ENCODE data around the gene KDM1B. TPM values are rescaled to one million over a fixed set of nuclear protein-coding genes. Genes with fewer than 3 reads are reported as not detected.

Gene KDM1B, protein sequence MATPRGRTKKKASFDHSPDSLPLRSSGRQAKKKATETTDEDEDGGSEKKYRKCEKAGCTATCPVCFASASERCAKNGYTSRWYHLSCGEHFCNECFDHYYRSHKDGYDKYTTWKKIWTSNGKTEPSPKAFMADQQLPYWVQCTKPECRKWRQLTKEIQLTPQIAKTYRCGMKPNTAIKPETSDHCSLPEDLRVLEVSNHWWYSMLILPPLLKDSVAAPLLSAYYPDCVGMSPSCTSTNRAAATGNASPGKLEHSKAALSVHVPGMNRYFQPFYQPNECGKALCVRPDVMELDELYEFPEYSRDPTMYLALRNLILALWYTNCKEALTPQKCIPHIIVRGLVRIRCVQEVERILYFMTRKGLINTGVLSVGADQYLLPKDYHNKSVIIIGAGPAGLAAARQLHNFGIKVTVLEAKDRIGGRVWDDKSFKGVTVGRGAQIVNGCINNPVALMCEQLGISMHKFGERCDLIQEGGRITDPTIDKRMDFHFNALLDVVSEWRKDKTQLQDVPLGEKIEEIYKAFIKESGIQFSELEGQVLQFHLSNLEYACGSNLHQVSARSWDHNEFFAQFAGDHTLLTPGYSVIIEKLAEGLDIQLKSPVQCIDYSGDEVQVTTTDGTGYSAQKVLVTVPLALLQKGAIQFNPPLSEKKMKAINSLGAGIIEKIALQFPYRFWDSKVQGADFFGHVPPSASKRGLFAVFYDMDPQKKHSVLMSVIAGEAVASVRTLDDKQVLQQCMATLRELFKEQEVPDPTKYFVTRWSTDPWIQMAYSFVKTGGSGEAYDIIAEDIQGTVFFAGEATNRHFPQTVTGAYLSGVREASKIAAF
- 11.0 and 20.2 TPM in 2 replicates for total RNA-seq (2014; rRNA removed; shearing (Covaris generic); ENCODE audit: low replicate concordance)

DNA sequence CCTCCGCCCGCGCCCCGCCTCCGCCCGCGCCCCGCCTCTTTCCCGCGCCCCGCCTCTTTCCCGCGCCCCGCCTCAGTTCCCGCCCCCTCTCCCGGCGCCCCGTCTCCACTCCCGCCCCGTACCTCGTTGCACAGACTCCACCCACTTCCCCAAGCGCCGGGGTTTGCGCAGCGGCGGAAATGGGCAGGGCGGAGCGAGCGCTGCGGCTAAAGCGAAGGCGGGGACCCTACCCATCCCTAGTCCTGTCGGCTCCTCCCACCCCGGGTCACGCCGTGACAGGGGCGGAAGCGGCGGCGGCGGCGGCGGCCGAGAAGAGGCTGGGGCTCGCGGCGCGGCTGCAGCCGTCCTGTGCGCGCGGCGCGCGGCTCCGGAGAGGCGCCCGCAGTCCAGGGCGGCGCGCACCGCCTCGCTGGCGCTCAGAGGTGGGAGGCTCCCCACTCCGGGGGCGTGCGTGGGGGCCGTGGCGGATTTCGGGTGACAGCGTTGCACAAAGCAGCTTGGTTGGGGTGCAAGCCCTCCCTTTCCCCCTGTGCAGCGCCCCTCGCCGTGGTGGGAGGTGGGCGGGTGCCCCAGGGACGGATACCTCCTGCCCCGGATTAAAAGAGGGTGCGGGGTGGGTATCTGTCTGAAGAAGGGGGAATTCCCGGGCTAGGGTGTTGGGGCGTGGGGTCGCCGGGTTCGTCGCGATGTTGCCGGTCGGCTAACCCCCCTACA is at the start of gene KDM1B:
Gene KDM1B, plus strand, starts transcription at position 273 of the 714 bp plus-strand sequence. CDS start 4,474 bp downstream, outside the sequence.
- no peaks in the 10 kb centered on the region for H3K9me3 ChIP-seq
- no peaks in the 10 kb centered on the region for H3K36me3 ChIP-seq
- DNase-seq: peak; percentile 94
- no peaks in the 10 kb centered on the region for H3K27me3 ChIP-seq
- peak within 1 kb of the TSS; percentile 79 for H3K4me3 ChIP-seq

DNA sequence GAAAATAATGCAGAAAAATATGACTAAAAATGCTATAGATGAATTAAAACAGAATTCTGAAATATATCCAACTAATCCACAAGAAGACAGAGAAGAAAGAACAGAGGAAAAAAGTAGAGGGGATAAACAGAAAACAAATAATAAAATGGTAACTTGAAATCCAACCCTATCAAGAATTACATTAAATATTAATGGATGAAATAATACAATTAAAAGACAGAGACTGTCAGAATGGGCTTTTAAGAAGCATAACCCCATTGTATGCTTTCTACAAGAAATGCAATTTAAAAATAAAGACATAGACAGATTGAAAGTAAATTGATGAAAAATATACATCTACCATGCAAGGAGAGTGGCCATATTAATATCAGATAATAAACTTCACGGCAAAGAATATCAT is 48.2 kb upstream of the KDM1B start:
- no peak for DNase-seq
- Histone ChIP-seq H3K4me3 (no peak overlapping the region), H3K27me3 (no peaks in the 10 kb centered on the region), H3K9me3 (peaks cover 3% of the 10 kb centered on the region; the same call in 1 of the 2 replicates), H3K36me3 (no peaks in the 10 kb centered on the region)

DNA sequence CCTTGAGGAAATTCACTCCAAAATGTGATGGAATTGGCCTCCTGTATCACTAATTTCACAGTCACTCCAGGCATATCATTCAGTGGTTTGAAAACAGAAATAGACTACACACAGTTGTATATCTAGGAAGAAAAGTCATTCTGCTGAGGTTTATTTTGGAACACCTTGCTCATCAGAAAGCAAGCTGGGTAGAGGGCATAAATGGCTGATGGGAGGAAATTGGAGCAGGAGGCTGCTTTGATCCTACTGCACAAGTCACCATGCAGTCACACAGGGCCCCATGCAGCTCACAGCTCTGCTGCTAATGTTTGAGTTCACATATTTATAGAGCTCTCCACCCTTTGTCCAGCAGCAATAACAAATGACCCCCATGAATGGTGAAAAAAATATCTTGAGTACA is 45.1 kb upstream of the KDM1B start:
- Histone ChIP-seq H3K36me3 (no peaks in the 10 kb centered on the region), H3K4me3 (no peak overlapping the region), H3K27me3 (no peaks in the 10 kb centered on the region), H3K9me3 (peaks cover 3% of the 10 kb centered on the region; the same call in 1 of the 2 replicates)
- DNase-seq: no peak

DNA sequence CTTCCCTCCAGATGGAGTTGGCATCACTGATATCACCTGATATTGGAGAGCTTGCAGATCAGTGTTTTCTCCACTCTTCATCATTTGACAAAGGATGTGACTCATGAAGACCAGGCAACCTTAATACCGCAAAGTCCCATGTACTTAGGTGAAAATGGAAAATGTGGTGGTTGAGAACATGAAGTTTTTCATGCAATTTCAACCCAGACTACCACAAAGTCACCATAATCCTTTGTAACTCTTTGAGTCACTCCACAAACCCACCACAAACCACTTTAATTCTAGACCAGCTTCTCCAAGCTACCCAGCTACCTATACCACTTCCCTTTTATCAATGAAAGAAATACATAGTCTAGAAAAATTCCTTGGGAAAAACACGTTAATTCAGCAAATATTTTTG is 39.9 kb upstream of the KDM1B start:
- Histone ChIP-seq H3K9me3 (no peaks in the 10 kb centered on the region), H3K36me3 (no peaks in the 10 kb centered on the region), H3K27me3 (no peaks in the 10 kb centered on the region), H3K4me3 (no peak overlapping the region)
- no peak for DNase-seq

DNA sequence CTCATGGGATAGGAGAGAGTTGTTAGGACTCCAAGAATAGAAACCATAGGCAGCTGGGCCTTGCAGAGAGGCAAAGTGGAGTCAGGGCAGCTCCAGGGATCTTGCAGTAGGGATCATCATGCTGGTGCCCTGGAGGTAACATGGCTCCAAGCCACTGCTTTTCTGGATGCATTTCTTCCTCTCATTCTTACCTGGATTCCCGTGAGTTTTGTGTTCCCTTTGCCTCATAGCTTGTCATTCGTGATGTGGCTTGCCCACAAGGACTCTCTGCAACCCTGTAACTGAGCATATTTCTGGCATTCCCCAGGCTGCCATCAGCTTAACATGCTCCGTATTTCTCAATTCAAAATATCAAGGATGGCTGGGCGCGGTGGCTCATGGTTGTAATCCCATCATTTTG is 38.1 kb upstream of the KDM1B start:
- Histone ChIP-seq H3K4me3 (no peak overlapping the region), H3K9me3 (no peaks in the 10 kb centered on the region), H3K27me3 (no peaks in the 10 kb centered on the region), H3K36me3 (no peaks in the 10 kb centered on the region)
- no peak for DNase-seq

DNA sequence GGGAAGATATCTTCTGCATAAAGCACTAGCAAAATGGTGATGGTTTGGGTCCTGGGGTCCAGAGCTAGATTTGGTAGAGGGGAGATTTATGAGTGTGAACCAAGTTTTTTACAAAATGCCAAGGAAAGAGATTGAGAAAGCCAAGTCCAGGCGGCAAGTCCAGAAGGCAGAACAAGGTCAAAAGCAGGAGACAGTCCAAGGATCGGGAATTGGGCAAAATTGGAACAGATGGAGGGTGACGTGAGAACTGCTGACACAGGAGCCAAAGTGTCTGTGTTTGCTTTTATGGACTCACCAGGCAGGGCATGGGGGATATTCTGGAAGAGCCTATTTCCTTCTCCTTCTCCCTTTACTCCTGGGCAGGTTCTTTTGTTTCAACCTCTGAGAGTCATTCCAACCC is 36.9 kb upstream of the KDM1B start:
- H3K27me3 ChIP-seq: no peaks in the 10 kb centered on the region

DNA sequence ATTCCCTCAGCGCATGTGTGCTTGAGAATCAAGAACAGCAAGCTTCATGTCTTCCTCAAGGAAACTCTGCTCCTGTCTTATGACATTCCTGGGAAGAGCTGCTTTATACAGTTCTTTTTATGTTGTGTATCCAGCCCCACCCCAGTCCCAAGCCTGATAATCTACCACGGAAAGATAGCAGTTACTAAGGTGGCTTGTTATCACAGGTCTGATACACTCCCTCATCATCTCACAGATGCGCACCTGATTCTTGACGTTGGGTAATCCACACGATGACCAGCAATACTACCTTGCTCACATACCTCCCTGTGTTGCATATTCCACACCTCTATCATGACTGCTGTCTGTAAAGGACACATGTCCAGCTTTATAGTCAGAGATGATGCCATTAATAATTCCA is 36.0 kb upstream of the KDM1B start:
- H3K36me3 ChIP-seq: no peaks in the 10 kb centered on the region
- H3K27me3 ChIP-seq: no peaks in the 10 kb centered on the region
- no peaks in the 10 kb centered on the region for H3K9me3 ChIP-seq
- no peak for DNase-seq
- no peak overlapping the region for H3K4me3 ChIP-seq

More for the DNA sequence above, 36.9 kb upstream of the KDM1B start:
- H3K9me3 ChIP-seq: no peaks in the 10 kb centered on the region
- no peak overlapping the region for H3K4me3 ChIP-seq
- no peak for DNase-seq
- no peaks in the 10 kb centered on the region for H3K36me3 ChIP-seq

DNA sequence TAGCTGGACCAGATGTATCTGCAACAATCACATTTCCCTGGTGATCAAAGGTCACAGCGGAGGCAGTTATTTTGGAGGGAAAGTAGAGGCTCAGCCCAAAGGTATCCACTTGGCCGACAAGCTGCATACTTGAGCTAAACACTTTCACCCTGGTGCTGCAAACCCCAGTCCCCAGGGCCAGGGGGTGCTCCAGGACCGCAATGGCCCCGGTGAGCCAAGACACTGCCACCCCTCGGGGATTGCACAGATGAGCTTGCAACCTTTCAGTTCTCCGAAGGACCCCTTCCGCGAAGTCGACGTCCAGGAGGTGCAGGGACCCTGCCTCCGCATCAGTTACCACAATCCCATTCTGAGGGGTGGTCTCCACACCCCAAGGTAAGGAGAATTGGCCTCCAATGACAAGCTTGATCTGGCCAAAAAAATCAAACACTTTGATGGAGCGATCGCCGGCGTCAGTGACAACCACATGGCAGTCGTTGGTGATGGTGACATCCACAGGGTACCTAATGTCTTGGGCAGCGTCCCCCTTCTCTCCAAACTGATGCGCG is 33.6 kb upstream of the KDM1B start:
- Histone ChIP-seq H3K27me3 (no peaks in the 10 kb centered on the region), H3K9me3 (no peaks in the 10 kb centered on the region), H3K4me3 (no peak overlapping the region), H3K36me3 (no peaks in the 10 kb centered on the region)
- DNase-seq: no peak

DNA sequence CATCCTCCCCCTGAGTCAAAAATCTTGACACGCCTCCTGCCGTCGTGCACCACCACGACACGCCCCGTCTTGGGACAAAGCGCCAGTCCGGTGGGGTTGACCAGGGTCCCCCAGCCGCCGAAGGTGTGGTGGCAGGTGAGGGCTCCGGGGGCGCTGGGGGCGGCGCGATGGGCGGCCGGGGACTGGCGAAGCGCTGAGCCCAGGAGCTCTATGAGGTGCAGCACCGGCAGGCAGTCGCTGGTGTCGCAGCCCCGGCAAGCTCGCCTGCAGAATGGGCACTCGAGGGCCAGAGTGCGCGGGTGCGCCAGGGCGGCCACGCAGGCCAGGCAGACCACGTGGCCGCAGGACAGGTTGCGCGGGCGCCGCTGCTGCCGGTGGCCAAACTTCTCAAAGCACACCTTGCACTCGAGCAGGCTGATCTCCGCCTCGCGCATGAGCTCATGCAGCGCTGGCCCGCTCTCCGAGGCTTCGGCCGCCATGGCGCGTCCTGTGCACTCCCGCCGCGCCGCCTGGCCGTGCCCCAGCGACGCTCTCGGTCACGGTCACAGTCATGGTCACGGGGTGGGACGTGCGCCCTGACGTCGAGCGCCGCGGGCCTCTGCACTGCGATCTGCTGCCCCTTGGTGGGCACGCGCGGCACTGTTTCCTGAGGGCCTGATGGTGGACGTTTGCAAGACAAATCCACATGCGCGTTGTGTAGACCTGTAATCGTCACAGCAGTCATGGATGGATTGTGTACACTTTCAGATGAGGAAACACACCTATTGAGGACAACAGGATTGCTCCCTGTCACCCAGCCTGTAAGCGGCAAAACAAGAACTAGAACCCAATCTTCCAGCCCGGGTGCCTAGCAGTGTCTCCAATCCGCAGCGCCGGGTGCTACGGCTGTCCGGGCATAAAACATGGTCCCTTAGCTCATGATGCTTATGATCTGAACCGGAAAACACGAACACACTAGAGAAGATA is 32.8 kb upstream of the KDM1B start, which contains the start of gene NHLRC1:
Gene NHLRC1, minus strand, starts transcription at position 550 of the 966 bp plus-strand sequence. Its CDS starts 71 bp downstream, at position 479.
- H3K9me3 ChIP-seq: no peaks in the 10 kb centered on the region
- peak; percentile 83 for DNase-seq
- no peaks in the 10 kb centered on the region for H3K27me3 ChIP-seq
- peak within 1 kb of the TSS; percentile 49 for H3K4me3 ChIP-seq
- no peaks in the 10 kb centered on the region for H3K36me3 ChIP-seq

DNA sequence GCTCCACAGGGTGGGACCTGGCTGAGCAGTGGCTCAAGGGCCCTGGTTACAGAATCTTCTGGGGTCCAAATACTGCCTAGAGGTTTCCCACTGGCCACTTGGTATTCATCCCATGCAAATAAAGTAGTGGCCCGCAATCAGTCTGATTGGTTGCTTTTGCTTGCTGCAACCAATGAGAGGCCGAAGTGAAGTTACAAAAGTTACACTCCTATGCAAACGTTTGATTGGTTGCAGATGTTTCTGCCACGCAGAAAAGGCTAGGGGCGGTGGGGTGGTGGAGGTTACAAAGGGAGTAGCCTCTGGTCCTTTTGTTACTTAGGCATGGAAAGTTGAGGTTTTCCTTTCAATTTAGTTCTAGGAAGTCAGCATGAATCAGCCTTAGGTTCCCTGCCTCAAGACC is 29.1 kb upstream of the KDM1B start:
- Histone ChIP-seq H3K27me3 (no peaks in the 10 kb centered on the region), H3K9me3 (no peaks in the 10 kb centered on the region), H3K4me3 (no peak overlapping the region), H3K36me3 (no peaks in the 10 kb centered on the region)
- no peak for DNase-seq

DNA sequence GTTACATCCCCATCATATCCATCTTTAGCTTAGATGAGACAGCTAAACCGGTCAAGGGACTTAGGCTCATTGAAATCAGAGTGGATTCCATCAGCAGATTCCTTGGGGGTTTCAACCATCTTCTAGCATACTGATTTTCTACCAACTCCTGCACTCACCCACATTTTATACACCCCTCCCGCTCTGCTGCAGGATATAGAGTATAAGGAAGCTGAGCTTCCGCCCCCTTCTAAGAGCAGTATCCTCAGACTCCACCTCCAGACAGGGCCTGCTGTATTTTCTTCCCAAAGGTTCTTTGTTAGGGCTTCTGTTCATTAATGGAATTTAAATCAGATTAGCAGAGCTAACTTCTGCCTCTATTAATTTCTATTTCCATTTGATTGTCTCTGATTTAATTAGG is 22.9 kb upstream of the KDM1B start:
- Histone ChIP-seq H3K36me3 (no peaks in the 10 kb centered on the region), H3K9me3 (no peaks in the 10 kb centered on the region), H3K4me3 (no peak overlapping the region), H3K27me3 (no peaks in the 10 kb centered on the region)
- no peak for DNase-seq

DNA sequence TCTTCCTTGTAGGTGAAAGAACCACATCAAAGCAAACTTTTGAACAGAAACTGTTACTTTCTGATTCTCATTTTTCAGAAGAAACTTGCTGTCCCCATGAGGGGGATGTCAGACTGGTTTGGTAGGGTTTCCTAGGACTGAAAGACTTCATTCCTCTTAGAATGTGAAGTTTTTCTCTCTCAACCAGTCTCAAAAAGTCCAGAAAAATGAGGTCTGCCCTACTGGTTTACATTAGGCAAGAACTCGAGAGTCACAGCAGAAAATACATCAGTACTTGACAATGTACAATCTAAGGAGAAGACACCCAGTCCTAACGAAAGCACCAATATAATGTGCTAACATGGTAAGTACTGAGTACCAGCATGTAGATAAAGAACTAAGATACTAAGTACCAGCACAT is 20.1 kb upstream of the KDM1B start:
- Histone ChIP-seq H3K36me3 (no peaks in the 10 kb centered on the region), H3K4me3 (no peak overlapping the region), H3K9me3 (no peaks in the 10 kb centered on the region)

DNA sequence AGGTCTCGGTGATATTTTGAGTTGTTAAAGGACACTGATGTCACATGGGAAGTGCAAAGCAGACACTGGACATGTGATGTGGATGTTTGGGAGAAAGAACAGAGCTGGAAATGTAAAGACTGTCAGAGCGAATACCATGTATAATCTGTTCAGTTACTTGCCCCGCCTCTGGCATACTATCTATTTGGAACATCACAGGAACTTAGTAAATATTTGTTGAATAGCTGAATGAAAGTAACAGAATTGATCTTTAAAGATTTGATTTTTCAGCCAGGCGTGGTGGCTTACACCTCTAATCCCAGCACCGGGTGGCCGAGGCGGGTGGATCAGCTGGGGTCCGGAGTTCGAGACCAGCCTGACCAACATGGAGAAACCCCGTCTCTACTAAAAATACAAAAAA is 19.0 kb upstream of the KDM1B start:
- no peak overlapping the region for H3K4me3 ChIP-seq
- H3K27me3 ChIP-seq: no peaks in the 10 kb centered on the region
- H3K9me3 ChIP-seq: no peaks in the 10 kb centered on the region
- H3K36me3 ChIP-seq: no peaks in the 10 kb centered on the region
- no peak for DNase-seq

More for the DNA sequence above, 20.1 kb upstream of the KDM1B start:
- no peak for DNase-seq
- H3K27me3 ChIP-seq: no peaks in the 10 kb centered on the region

DNA sequence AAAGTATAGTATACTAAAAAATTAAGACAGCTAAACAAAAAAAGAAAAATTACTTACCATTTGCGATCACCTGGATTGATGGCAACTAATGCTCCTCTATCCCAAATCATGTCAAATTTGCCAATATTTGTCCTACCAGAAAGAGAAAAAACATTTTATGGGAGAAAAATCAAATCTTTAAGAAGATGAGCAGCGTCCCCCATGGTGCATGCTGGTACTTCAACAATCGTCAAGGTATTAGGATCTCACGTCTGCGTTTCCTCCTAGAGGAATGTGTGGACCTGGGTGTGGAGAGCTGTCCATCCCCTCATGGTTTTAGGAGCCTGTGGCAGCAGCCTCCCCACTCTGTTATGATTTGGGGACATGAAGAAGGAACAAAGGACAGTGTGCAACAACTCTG is 16.3 kb upstream of the KDM1B start:
- Histone ChIP-seq H3K4me3 (no peak overlapping the region), H3K36me3 (0 out of 2 replicates have a peak, but pooled peaks cover 4% of the 10 kb centered on the region), H3K27me3 (no peaks in the 10 kb centered on the region), H3K9me3 (no peaks in the 10 kb centered on the region)
- no peak for DNase-seq

DNA sequence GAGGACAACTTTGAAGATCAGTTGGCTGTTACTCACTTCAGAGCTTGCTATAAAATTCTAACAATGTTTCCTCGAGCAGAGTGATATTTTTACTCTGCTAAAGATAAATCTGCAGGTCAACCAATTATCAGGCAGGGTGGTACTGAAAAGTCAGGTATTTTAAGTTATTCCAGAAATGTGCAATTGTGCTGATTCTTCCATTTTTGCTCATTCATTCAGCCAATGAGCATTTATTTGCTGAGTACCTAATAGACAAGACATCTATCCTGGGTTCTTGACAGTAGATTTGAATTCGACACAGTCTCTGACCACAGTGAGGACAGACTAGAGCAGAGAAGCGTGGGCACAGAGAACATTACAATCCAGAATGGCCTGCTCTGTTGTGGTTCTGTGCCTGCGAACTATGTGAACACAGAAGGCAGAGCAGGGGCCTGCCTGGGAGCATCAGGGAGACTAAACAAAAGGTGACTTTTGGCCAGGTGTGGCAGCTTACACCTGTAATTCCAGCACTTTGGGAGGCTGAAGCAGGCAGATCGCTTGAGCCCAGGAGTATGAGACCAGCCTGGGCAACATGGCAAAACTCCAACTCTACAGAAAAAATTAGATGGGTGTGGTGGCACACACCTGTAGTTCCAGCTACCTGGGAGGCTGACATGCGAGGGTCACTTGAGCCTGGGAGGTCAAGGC is 15.1 kb upstream of the KDM1B start:
- 0 out of 2 replicates have a peak, but pooled peaks cover 4% of the 10 kb centered on the region for H3K36me3 ChIP-seq
- DNase-seq: no peak
- no peaks in the 10 kb centered on the region for H3K9me3 ChIP-seq
- H3K27me3 ChIP-seq: no peaks in the 10 kb centered on the region
- no peak overlapping the region for H3K4me3 ChIP-seq
